ENCODE data around the gene AUTS2.
"Not testable (repeated sequence)": the region's sequence is repeated elsewhere in the genome, so short reads cannot be mapped to it uniquely, and the experiment has no call there.

Gene AUTS2

DNA sequence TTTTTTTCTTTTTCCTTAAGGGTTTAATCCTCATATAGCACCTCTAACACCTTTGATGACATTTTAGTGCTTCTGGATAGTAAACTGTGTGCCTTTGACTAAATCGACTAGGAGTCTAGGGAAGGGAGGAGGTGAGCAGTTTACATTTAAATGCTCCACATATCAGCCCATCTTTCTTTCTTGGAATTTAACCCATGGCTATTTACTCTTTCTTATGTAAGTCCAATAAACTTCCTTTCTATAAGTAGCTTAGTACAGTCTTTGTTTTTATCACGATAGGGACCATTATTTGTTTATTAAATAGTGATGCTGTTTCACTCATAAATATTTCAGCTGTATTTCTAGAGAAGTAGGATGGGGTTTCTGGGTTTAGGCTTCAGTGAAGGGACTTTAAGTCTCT is 669.9 kb downstream of the AUTS2 start:
- H3K27ac ChIP-seq = no peak overlapping the region
- H3K4me3 ChIP-seq = no peak overlapping the region

DNA sequence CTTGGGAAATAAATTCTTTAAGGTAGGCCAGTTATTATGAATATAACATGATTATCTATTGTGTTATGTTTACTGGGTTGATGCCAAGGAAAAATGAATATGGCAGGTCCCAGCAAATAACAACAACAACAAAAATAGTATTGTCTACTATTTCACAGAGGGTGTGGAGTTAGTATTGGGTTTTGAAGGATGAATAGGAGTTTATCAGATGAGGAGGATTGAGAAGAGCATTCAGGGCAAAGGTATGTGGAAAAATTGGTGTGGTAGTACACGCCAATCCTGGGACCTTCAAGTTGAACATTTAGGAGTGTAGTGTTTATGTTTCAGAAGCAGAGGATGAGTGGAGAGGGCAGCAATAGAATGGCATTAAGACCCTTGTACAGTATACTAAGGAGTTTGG is 671.9 kb downstream of the AUTS2 start:
- Histone ChIP-seq H3K4me3 (no peak overlapping the region), H3K27ac (no peak overlapping the region)

- H3K27ac ChIP-seq = no peak overlapping the region
- H3K4me3 ChIP-seq = no peak overlapping the region
Observed at GRCh38 chr7:70271617-70272081, 673.4 kb downstream of the AUTS2 start.

GRCh38 chr7:70275570-70275969 is 677.3 kb downstream of the AUTS2 start:
- H3K4me3 ChIP-seq, H3K27ac ChIP-seq: not testable (repeated sequence)

DNA sequence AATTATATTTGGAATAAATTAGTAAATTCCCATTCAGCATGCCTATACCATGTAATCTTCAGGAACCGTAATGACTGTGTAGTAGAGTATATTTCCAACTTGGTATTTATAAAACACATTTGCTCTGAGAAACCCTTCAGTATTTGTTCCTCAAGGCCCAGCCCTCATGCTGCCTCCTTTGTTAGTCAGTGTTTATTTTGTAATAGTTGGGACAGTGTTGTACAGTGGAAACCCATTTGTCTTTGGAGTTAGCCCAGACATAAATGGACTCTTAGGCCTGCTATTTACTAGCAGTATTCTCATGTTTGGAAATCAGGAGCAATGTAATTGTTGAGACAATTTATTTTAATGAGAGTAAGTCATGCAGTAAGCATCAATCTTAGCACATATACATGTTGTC is 686.9 kb downstream of the AUTS2 start:
- no peak overlapping the region for H3K4me3 ChIP-seq
- no peak overlapping the region for H3K27ac ChIP-seq

DNA sequence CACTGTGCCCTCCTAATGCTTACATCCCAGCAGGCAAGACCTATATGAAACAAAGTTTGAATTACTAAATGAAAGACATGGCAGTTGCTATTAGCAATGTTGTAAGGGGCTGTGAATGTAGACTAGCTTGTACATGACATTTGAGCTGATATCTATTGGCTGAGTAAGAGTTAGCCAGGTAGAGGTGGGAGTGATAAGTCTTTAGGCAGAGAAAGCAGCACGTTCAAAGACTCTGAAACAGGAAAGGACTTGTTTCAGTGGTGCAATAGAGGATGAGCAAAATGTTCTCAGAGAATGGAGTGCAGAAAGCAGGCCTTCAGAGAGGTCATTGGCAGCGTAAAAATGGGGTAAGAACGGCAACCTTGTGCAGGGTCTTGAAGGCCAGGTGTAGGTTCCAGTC is 687.6 kb downstream of the AUTS2 start:
- H3K27ac ChIP-seq = no peak overlapping the region
- H3K4me3 ChIP-seq = no peak overlapping the region

DNA sequence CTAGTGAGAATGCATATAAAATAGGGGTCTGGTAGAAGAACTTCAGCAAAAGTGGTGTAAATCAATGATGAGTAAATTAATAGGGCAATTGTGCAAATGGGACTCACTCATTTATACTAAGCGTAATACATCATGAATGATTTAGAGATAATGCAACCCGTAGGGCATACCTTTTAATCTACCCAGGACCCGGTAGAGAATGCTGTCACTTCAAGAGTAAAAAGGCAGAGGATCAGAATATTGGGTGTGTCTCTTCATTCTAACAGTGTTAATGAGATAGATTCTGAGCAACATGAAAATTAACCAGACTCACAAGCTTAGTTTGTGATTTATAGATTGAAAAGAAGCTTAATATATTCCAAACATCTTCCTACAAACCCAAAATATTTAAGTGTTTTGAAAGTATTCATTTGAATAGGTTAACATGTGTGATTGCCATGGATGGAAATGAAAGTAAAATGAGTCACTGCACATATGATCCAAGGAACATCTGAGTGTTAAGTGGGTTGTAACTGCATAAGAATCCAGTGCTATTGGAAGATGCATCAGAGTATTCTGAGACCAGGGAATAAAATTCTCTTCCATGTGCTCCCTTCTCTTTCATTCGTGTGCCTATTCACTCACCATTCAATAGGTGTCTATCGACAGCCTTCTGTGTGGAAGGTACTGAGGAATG is 690.6 kb downstream of the AUTS2 start:
- Histone ChIP-seq H3K4me3 (no peak overlapping the region), H3K27ac (no peak overlapping the region)

DNA sequence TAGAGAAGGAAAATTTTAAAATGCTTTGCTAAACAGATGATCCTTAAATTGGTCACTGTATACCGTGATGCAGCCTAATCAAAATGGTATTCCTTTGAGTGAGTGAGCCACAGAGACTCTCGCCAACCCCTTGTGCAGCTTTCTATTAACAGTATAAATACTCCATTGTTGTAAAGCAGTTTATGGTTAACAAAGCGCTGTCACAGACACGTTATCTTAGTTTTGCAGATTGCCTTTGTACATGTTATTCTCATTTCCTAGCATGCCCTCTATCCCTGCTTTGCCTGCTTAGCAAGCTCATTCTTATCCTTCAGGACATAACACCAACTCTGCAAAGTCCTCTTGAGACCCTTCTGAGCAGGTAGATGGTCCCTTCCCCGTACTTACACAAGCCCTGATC is 694.4 kb downstream of the AUTS2 start:
- H3K4me3 ChIP-seq = no peak overlapping the region
- no peak overlapping the region for H3K27ac ChIP-seq

DNA sequence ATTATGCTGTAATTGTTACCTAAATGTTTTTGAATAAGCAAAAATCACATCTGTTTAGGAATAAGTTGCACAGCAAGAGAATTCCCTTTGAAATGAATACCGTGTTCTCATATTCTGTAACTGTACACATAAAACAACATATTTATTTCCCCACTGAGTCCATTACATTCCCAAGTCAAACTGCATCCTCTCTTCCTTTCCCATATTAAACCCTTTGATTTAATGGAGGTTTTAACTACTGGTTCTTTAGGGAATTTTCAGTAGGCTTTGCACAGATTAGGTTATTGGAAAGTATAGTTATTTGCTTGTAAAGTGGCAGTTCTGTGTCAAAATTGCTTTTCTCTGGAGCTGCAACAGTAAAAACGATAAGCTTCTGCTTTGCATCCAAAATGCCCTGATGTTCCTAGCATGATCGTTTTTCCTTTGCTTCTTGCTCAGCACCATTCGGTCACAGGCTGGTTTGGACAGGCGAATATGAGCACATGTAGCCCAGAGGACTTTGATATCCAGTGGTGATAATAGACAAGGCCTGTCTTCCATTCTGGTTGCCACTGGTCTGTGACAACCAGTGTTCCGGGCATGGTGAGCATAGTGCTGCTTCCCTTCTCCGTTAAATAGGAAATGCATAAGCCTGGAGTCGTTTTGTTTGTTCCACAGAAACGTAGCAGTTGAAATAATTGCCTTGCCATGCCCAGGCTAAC is 696.1 kb downstream of the AUTS2 start:
- H3K4me3 ChIP-seq = no peak overlapping the region
- no peak overlapping the region for H3K27ac ChIP-seq

DNA sequence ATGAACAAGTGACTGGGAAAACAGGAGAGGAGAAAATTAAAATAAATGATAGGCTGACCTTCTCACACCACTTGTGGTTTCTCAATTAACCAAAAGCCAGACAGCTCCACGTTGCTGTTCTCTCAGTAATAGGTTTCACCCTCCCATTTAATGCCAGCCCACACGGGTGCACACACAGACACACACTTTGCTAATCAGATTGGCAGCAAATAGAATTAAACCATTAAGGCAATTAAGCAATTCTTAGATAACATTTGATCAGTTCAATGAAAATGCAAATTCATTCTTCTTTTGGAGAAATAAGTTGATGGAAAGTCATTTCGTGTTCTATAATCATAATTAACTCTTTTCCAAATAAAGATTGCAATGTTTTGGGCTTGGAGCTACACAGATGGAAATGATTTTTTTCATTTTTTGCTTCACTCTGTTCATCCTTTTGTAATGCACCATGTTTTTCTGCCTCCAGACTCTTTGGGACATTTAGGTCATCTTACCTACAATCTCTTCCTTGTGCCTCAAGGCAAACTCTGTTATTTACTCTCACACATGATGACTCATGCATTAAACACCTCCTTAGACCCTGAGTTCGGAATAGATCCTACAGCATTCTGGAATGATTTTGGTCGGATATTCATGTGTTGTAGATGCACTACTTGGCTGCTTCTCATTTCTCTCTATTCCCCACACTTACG is 700.7 kb downstream of the AUTS2 start:
- Histone ChIP-seq H3K27ac (no peak overlapping the region), H3K4me3 (no peak overlapping the region)

GRCh38 chr7:70299472-70299807 is 701.2 kb downstream of the AUTS2 start:
- Histone ChIP-seq H3K27ac (no peak overlapping the region), H3K4me3 (no peak overlapping the region)

DNA sequence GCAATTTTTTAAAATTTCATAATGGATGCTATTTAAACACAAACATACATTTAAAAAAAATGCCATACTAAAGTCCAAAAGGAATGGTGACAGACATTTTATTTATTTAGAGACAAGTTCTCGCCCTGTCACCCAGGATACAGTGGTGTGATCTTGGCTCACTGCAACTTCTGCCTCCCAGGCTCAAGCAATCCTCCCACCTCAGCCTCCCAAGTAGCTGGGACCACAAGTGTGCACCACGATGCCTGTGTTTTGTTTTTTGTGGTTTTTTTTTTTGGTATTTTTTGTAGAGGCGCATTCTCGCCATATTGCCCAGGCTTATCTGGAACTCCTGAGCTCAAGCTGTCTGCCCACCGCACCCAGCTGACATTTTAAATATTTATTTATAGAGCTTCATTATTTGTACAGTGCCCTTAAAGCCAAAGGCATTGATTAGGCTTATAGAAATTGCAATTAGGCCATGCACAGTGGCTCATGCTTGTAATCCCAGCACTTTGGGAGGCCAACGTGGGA is 703.5 kb downstream of the AUTS2 start:
- H3K27ac ChIP-seq = no peak overlapping the region

DNA sequence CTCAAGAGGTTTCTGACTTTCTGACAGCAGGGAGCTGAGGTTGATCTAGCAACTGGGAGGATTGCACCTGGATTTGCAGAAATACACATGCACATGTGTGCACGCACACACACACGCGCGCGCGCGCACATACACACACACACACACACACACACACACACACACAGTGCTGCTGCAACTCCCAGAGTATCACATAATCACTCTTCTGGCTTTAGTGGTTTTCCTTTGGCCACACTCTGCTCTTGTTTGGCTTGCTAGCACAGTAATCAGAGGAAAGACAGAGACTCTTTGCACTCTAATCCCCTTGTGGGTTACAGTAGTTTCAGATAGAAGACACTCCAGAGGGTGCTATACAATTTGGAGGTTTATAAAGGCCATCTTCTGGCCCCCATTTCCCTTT is 705.0 kb downstream of the AUTS2 start:
- Histone ChIP-seq H3K27ac (no peak overlapping the region), H3K4me3 (no peak overlapping the region)

More for the DNA sequence above, 703.5 kb downstream of the AUTS2 start:
- H3K4me3 ChIP-seq = no peak overlapping the region

DNA sequence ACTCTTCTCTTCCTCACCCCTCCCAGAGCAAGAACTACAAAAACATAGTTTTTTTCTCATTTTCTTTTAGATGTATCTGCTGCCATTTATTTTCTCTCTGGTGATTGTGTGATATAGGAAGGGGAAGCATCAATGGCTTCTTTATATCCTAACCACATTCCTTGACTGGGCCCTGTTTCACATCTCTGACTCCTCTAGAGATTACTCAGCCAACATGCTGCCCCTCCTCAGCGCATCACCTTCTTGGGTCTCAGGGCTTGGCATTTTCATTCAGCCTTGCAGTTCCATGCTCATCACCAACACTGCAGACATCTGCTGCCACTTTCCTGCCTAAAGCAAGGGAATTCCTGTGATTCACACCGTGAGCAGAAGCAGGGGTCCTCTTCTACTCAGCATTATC is 705.5 kb downstream of the AUTS2 start:
- Histone ChIP-seq H3K4me3 (no peak overlapping the region), H3K27ac (no peak overlapping the region)

GRCh38 chr7:70306173-70306572 is 707.9 kb downstream of the AUTS2 start:
- Histone ChIP-seq H3K4me3 (no peak overlapping the region), H3K27ac (no peak overlapping the region)

DNA sequence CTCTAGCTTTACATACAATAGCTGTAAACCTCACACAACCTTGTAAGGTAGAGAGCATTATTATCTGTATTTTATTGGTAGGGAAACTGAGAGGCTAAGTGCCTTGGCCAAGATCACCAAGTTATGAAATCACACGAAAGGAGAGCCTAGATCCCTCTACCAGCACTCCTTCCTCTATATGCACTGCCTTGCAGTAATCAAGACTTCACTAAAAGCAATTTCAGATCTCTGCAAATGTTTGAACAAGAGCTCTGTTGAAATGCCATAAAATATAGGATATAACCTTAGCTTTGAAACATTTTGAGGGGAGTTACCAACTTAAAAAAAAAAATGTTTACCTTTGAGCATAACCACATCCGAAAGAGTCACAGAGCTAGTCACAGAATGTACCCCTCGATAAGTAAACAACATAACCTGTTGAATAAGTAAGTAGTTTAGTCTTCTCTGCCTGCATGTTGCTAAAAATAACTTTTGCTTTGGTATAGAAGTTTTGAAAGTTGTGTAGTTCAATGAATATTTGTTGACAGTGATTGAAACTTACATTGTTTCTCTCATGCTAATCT is 709.4 kb downstream of the AUTS2 start:
- Histone ChIP-seq H3K4me3 (no peak overlapping the region), H3K27ac (no peak overlapping the region)

GRCh38 chr7:70312336-70312735 is 714.1 kb downstream of the AUTS2 start:
- H3K4me3 ChIP-seq = no peak overlapping the region
- no peak overlapping the region for H3K27ac ChIP-seq

- H3K27ac ChIP-seq = no peak overlapping the region
- no peak overlapping the region for H3K4me3 ChIP-seq
Observed at GRCh38 chr7:70313271-70313670, 715.0 kb downstream of the AUTS2 start.

DNA sequence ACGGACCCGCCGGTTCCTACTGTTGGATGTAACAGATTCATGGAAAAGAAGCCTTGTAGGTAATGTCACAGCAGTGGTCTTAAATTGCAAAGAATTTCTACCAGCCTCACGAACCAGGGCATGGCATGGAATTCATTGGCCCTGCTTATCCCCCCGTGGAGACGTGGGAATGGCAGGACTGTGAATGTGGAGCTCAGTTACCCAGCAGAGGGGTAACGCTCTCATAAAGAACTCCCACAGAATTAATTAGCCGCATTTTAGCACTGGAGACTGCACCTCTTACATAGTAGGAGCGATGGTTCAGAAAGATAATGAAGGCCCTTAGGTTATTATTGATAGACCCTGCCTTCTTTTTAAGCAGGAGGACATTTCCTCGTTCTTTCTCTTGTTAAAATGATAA is 715.4 kb downstream of the AUTS2 start:
- Histone ChIP-seq H3K27ac (no peak overlapping the region), H3K4me3 (no peak overlapping the region)

- H3K4me3 ChIP-seq = no peak overlapping the region
- no peak overlapping the region for H3K27ac ChIP-seq
Observed at GRCh38 chr7:70314221-70314620, 715.9 kb downstream of the AUTS2 start.

GRCh38 chr7:70316745-70317144 is 718.5 kb downstream of the AUTS2 start:
- H3K4me3 ChIP-seq = no peak overlapping the region
- peak overlapping the region in 5 of 21 experiments; percentile 5 to 60 (median 27) for H3K27ac ChIP-seq
